ENCODE results near the gene TMEM128. TPM values are rescaled to one million over a fixed set of nuclear protein-coding genes. Genes with fewer than 3 reads are reported as not detected.

TMEM128 gene
- total RNA-seq, 2 experiments from 2014 or later, result 13.9 to 20.6 TPM

GRCh38 chr4:4270529-4270928 is 22.5 kb upstream of the TMEM128 start:
- POLR2A ChIA-PET, result no interaction called here
- no peak overlapping the region for H3K4me3 ChIP-seq (ENCODE audit: low read depth, low read length, poor library complexity, severe bottlenecking)
- intact Hi-C loops (cut with micrococcal nuclease; ENCODE audit: unreplicated experiment), result no loop called here
- H3K4me1 ChIP-seq (ENCODE audit: insufficient read depth, low read length, poor library complexity, severe bottlenecking), result no peaks in the 10 kb centered on the region
- no peak overlapping the region for H3K27ac ChIP-seq (ENCODE audit: low read depth, low read length, poor library complexity, severe bottlenecking)
- no peaks in the 10 kb centered on the region for H4K20me1 ChIP-seq (ENCODE audit: insufficient read depth, low read length)
- no peaks in the 10 kb centered on the region for H3K9me2 ChIP-seq (ENCODE audit: insufficient read depth, low read length)
- BruUV-seq (replicated peaks), result no TSS peak
- no peak overlapping the region for H3K4me2 ChIP-seq (ENCODE audit: low read length)
- CTCF ChIA-PET (ENCODE audit: unreplicated experiment), result no interaction called here
- TF ChIP-seq CTCF (conservative IDR thresholded peaks at IDR 0.05; ENCODE audit: low read length) (no peak), EZH2phosphoT487 (IDR thresholded peaks at IDR 0.05; ENCODE audit: borderline replicate concordance, low read depth, low read length) (no peak)
- no peak for DNase-seq (ENCODE audit: low spot score)
- no peaks in the 10 kb centered on the region for H3K79me2 ChIP-seq (ENCODE audit: insufficient read depth, low read depth, low read length)
- peaks cover 98% of the 10 kb centered on the region for H3K36me3 ChIP-seq (ENCODE audit: insufficient read depth, low read length)
- no peaks in the 10 kb centered on the region for H3K9me3 ChIP-seq (ENCODE audit: low read length)
- H2AFZ ChIP-seq (ENCODE audit: low read length), result no peak overlapping the region

GRCh38 chr4:4269856-4270255 is 21.8 kb upstream of the TMEM128 start:
- no peak overlapping the region for H3K4me2 ChIP-seq (ENCODE audit: low read length)
- H3K79me2 ChIP-seq (ENCODE audit: insufficient read depth, low read depth, low read length), result no peaks in the 10 kb centered on the region
- H3K27ac ChIP-seq (ENCODE audit: low read depth, low read length, poor library complexity, severe bottlenecking), result no peak overlapping the region
- no peak for DNase-seq (ENCODE audit: low spot score)
- H2AFZ ChIP-seq (ENCODE audit: low read length), result no peak overlapping the region
- no TSS peak for BruUV-seq (replicated peaks)
- no peaks in the 10 kb centered on the region for H3K4me1 ChIP-seq (ENCODE audit: insufficient read depth, low read length, poor library complexity, severe bottlenecking)
- H3K9me2 ChIP-seq (ENCODE audit: insufficient read depth, low read length), result no peaks in the 10 kb centered on the region
- ChIA-PET CTCF (ENCODE audit: unreplicated experiment) (no interaction called here), POLR2A (no interaction called here)
- H3K4me3 ChIP-seq (ENCODE audit: low read depth, low read length, poor library complexity, severe bottlenecking), result no peak overlapping the region
- intact Hi-C loops (cut with micrococcal nuclease; ENCODE audit: unreplicated experiment), result no loop called here
- no peaks in the 10 kb centered on the region for H3K9me3 ChIP-seq (ENCODE audit: low read length)
- no peaks in the 10 kb centered on the region for H4K20me1 ChIP-seq (ENCODE audit: insufficient read depth, low read length)
- peaks cover 93% of the 10 kb centered on the region for H3K36me3 ChIP-seq (ENCODE audit: insufficient read depth, low read length)
- no peak for TF ChIP-seq CTCF (conservative IDR thresholded peaks at IDR 0.05; ENCODE audit: low read length)
- no peak for TF ChIP-seq EZH2phosphoT487 (IDR thresholded peaks at IDR 0.05; ENCODE audit: borderline replicate concordance, low read depth, low read length)

GRCh38 chr4:4269331-4269731 is 21.3 kb upstream of the TMEM128 start:
- H3K9me3 ChIP-seq (ENCODE audit: low read length), result no peaks in the 10 kb centered on the region
- H2AFZ ChIP-seq (ENCODE audit: low read length), result no peak overlapping the region
- peaks cover 88% of the 10 kb centered on the region for H3K36me3 ChIP-seq (ENCODE audit: insufficient read depth, low read length)
- no peak overlapping the region for H3K4me2 ChIP-seq (ENCODE audit: low read length)
- no peak for TF ChIP-seq EZH2phosphoT487 (IDR thresholded peaks at IDR 0.05; ENCODE audit: borderline replicate concordance, low read depth, low read length)
- TF ChIP-seq CTCF (conservative IDR thresholded peaks at IDR 0.05; ENCODE audit: low read length), result no peak
- H3K4me1 ChIP-seq (ENCODE audit: insufficient read depth, low read length, poor library complexity, severe bottlenecking), result no peaks in the 10 kb centered on the region
- POLR2A ChIA-PET, result interaction anchor here (0.5 kb wide), 1 partner anchor 53 kb away, joined by 3 read pairs; no protein-coding TSS in a partner anchor
- DNase-seq (ENCODE audit: low spot score), result no peak
- no peaks in the 10 kb centered on the region for H3K79me2 ChIP-seq (ENCODE audit: insufficient read depth, low read depth, low read length)
- H3K4me3 ChIP-seq (ENCODE audit: low read depth, low read length, poor library complexity, severe bottlenecking), result no peak overlapping the region
- BruUV-seq (replicated peaks), result no TSS peak
- H4K20me1 ChIP-seq (ENCODE audit: insufficient read depth, low read length), result no peaks in the 10 kb centered on the region
- intact Hi-C loops (cut with micrococcal nuclease; ENCODE audit: unreplicated experiment), result no loop called here
- H3K9me2 ChIP-seq (ENCODE audit: insufficient read depth, low read length), result no peaks in the 10 kb centered on the region
- CTCF ChIA-PET (ENCODE audit: unreplicated experiment), result interaction anchor here (0.6 kb wide), 1 partner anchor 17 kb away, joined by 3 read pairs; no protein-coding TSS in a partner anchor
- H3K27ac ChIP-seq (ENCODE audit: low read depth, low read length, poor library complexity, severe bottlenecking), result no peak overlapping the region

Measured in OCI-LY7 (cell line).